ENCODE measurements around the gene PRAMEF4. TPM values are rescaled to one million over a fixed set of nuclear protein-coding genes. Genes with fewer than 3 reads are reported as not detected.

PRAMEF4 gene
- not detected in 2 replicates for total RNA-seq

DNA sequence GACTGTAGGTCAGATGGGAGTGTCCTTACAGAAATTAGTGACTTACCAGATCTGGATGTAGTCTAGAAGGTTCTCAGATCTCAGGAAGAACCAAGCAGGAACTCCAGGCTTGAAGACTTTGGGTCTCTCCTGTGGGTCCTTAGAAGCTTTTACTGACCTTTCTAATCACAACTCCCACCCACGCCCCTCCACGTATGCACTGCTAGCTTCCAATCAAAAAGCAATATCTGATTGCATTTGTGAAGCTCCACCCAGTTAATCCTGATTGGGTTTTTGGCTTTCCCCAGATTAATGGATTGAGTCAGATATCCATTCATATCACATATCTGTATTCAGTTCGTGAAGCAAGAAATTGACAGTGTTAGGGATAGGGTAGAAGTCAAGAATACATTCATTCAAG is at the start of gene PRAMEF4:
PRAMEF4 (minus strand) TSS at position 101 of the 400 bp plus-strand sequence. CDS start 2,807 bp downstream, outside the sequence.

GRCh38 chr1:12916310-12916709 is 30.3 kb upstream of the PRAMEF4 start, which contains the start of gene PRAMEF7:
Gene PRAMEF7, plus strand, starts transcription at chr1:12916610. Its CDS starts 1,083 bp downstream, at chr1:12917693.

DNA sequence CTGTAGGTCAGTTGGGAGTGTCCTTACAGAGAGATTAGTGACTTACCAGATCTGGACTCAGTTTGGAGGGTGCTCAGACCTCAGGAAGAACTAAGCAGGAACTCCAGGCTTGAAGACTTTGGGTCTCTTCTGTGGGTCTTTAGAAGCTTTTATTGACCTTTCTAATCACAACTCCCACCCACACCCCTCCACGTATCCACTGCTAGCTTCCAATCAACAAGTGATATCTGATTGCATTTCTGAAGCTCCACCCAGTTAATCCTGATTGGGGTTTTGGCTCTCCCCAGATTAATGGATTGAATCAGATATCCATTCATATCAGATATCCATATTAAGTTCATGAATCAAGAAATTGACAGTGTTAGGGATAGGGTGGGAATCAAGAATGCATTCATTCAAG is 12.2 kb upstream of the PRAMEF4 start, which contains the start of gene PRAMEF10:
PRAMEF10 (minus strand) TSS at position 101 of the 400 bp plus-strand sequence. CDS start 2,423 bp downstream, outside the sequence.

DNA sequence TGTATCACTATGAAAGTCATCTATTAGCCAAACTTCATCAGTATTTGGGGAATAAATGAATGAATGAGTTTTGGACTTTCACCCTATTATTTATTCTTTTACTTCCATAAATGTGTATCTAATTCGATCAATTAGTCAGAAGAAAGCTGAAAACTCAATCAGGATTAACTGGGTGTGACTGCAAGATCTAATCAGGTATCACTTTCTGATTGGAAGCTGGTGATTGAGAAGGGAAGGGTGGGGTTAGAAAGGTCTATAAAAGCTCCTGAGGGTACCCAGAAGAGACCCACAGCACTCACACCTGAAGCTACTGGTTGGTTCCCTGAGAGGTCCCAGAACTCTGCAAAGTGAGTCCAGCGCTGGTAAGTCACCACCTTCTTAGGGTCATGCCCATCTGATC is 29.2 kb downstream of the PRAMEF4 start, which contains the start of gene PRAMEF2:
PRAMEF2 (plus strand) TSS at position 301 of the 400 bp plus-strand sequence. CDS start 1,924 bp downstream, outside the sequence.

DNA sequence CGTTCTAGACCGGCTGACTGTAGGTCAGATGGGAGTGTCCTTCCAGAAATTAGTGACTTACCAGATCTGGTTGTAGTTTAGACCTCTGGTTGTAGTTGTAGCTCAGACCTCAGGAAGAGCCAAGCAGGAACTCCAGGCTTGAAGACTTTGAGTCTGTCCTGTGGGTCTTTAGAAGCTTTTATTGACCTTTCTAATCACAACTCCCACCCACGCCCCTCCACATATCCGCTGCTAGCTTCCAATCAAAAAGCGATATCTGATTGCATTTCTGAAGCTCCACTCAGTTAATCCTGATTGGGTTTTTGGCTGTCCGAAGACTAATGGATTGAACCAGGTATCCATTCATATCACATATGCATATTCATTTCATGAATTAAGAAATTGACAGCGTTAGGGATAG is 37.4 kb downstream of the PRAMEF4 start, which contains the start of gene HNRNPCL1:
HNRNPCL1 (minus strand) TSS at position 101 of the 400 bp plus-strand sequence. CDS start 431 bp downstream, outside the sequence.

DNA sequence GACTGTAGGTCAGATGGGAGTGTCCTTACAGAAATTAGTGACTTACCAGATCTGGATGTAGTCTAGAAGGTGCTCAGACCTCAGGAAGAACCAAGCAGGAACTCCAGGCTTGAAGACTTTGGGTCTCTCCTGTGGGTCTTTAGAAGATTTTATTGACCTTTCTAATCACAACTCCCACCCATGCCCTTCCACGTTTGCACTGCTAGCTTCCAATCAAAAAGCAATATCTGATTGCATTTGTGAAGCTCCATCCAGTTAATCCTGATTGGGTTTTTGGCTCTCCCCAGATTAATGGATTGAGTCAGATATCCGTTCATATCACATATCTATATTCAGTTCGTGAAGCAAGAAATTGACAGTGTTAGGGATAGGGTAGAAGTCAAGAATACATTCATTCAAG is 54.7 kb downstream of the PRAMEF4 start, which contains the start of gene PRAMEF11:
PRAMEF11 (minus strand) TSS at position 101 of the 400 bp plus-strand sequence. CDS start 2,621 bp downstream, outside the sequence.

Other genes with a start within 250 kb of the PRAMEF4 start
- not detected in 2 replicates for gene AADACL4, start 242.1 kb downstream of the PRAMEF4 start, total RNA-seq
- gene AADACL3, start 170.1 kb downstream of the PRAMEF4 start, total RNA-seq = not detected in 2 replicates
- gene CFAP107, start 140.0 kb downstream of the PRAMEF4 start, total RNA-seq = not detected in 2 replicates
- gene PRAMEF12, start 112.5 kb downstream of the PRAMEF4 start, total RNA-seq = not detected in 2 replicates
- not detected in 2 replicates for gene PRAMEF1, start 94.8 kb downstream of the PRAMEF4 start, total RNA-seq
- gene PRAMEF11, start 54.8 kb downstream of the PRAMEF4 start, total RNA-seq = not detected in 2 replicates
- not detected in 2 replicates for gene HNRNPCL1, start 37.5 kb downstream of the PRAMEF4 start, total RNA-seq
- gene PRAMEF2, start 29.1 kb downstream of the PRAMEF4 start, total RNA-seq = not detected in 2 replicates
- gene PRAMEF10, start 12.1 kb upstream of the PRAMEF4 start, total RNA-seq = not detected in 2 replicates
- not detected in 2 replicates for gene PRAMEF7, start 30.4 kb upstream of the PRAMEF4 start, total RNA-seq
- not detected in 2 replicates for gene PRAMEF6, start 61.4 kb upstream of the PRAMEF4 start, total RNA-seq
- gene PRAMEF27, start 170.4 kb upstream of the PRAMEF4 start, total RNA-seq = not detected in 2 replicates
- not detected in 2 replicates for gene HNRNPCL3, start 174.6 kb upstream of the PRAMEF4 start, total RNA-seq
- gene PRAMEF25, start 184.6 kb upstream of the PRAMEF4 start, total RNA-seq = not detected in 2 replicates
- gene HNRNPCL2, start 230.7 kb upstream of the PRAMEF4 start, total RNA-seq = not detected in 2 replicates